CD4-positive, alpha-beta T cell (primary cell): ENCODE results near the gene PABPN1. TPM values are rescaled to one million over a fixed set of nuclear protein-coding genes. Genes with fewer than 3 reads are reported as not detected.
A peak's percentile ranks its signal among the peaks of the same experiment; 100 is the strongest.

Experiments
- ATAC-seq: fragments of 200-7000 bp; cut with Tn5 transposase; one replicate; pipeline ENCODE4 v1.10.0; 2022; ENCODE audit warnings: mild to moderate bottlenecking; ENCODE audit not compliant: poor library complexity
- CTCF ChIA-PET: fragments of 350-600 bp; sonication (Branson Sonifier 250); formaldehyde crosslinking; loops from one replicate; lab custom pipeline; 2021; ENCODE audit warnings: antibody characterized with exemption, inconsistent platforms; lab: Charles Lee
- POLR2A ChIA-PET: fragments of 350-600 bp; sonication (Branson Sonifier 250); formaldehyde crosslinking; loops from one replicate; lab custom pipeline; 2021; ENCODE audit warnings: antibody characterized with exemption, inconsistent platforms; lab: Charles Lee
- DNase-seq, 14 experiments: peaks; one replicate each; pipeline ENCODE4 v3.0.0-alpha.2; 2013 to 2020; ENCODE audit warnings: mixed read lengths in 2 of 14
- H3K27ac ChIP-seq, 2 donors: one replicate each; pipeline versions ENCODE4 v1.5.1 to v1.7.0; 2013; ENCODE audit warnings: low read length in 2 of 2, low read depth in 1 of 2, mild to moderate bottlenecking in 1 of 2
- H3K27me3 ChIP-seq, 2 experiments: 1 replicate in 1 of 2; 2 replicates in 1 of 2; pipeline versions ENCODE4 v1.6.1 to v1.7.0; 2013; ENCODE audit warnings: low read length in 2 of 2, control low read depth in 1 of 2, mild to moderate bottlenecking in 1 of 2, moderate library complexity in 1 of 2; ENCODE audit not compliant: insufficient read depth in 2 of 2, control insufficient read depth in 1 of 2
- H3K36me3 ChIP-seq: one replicate; pipeline ENCODE4 v1.6.1; 2013; ENCODE audit warnings: low read length, control low read depth; ENCODE audit not compliant: insufficient read depth
- H3K4me1 ChIP-seq: one replicate; pipeline ENCODE4 v1.6.1; 2013; ENCODE audit warnings: low read length, control low read depth; ENCODE audit not compliant: insufficient read depth
- H3K4me3 ChIP-seq: one replicate; pipeline ENCODE4 v1.5.1; 2013; ENCODE audit warnings: mild to moderate bottlenecking, low read length, moderate library complexity
- H3K9me3 ChIP-seq, 2 experiments: 1 replicate in 1 of 2; 2 replicates in 1 of 2; pipeline versions ENCODE4 v1.6.1 to v1.7.0; 2013; ENCODE audit warnings: low read length in 2 of 2, mild to moderate bottlenecking in 2 of 2, control low read depth in 1 of 2, moderate library complexity in 1 of 2; ENCODE audit not compliant: control insufficient read depth in 1 of 2, insufficient read depth in 1 of 2
- H3K27ac Mint-ChIP-seq: one replicate; pipeline ENCODE4 v1.8.0; 2020; ENCODE audit warnings: mixed read lengths
- H3K27me3 Mint-ChIP-seq: one replicate; pipeline ENCODE4 v1.8.0; 2021; ENCODE audit warnings: mixed read lengths
- H3K36me3 Mint-ChIP-seq: one replicate; pipeline ENCODE4 v1.8.0; 2021; ENCODE audit warnings: low read depth, mixed read lengths
- H3K4me1 Mint-ChIP-seq: one replicate; pipeline ENCODE4 v1.8.0; 2021; ENCODE audit warnings: low read depth, mixed read lengths
- H3K4me3 Mint-ChIP-seq: one replicate; pipeline ENCODE4 v1.8.0; 2020; ENCODE audit warnings: mild to moderate bottlenecking, mixed read lengths
- H3K9me3 Mint-ChIP-seq: one replicate; pipeline ENCODE4 v1.8.0; 2020; ENCODE audit warnings: mixed read lengths
- intact Hi-C, 2 experiments: fragments of 100-400 bp; cut with DNase I in 1 of 2; cut with micrococcal nuclease in 1 of 2; formaldehyde crosslinking; loops; one replicate each; pipeline versions ENCODE4 v1.15.1 to v1.9.0; 2023 to 2025; cut with DNase I, micrococcal nuclease
- total RNA-seq, 174 experiments: library from RNA in 2 of 174; stranded (reverse) in 2 of 174; gene quantifications; one replicate each; pipeline ENCODE4 v1.2.3 and lab custom pipeline; 2021 to 2026
- TF ChIP-seq, protein P1 (sequence below): fragments of 200-600 bp; IDR thresholded peaks from one replicate; pipeline ENCODE4 v1.8.0; 2022; ENCODE audit warnings: antibody characterized with exemption, mild to moderate bottlenecking

PABPN1 gene
- total RNA-seq, 2 experiments from 2014 or later: 188 to 195 TPM

GRCh38 chr14:23326491-23327332, 5.5 kb downstream of the PABPN1 start:
- H3K36me3 Mint-ChIP-seq: peaks cover 46% of the 10 kb centered on the region
- no peaks in the 10 kb centered on the region for H3K27me3 Mint-ChIP-seq
- H3K4me3 ChIP-seq: no peak overlapping the region
- H3K27ac Mint-ChIP-seq: no peak overlapping the region
- ATAC-seq (no peak), DNase-seq (no peak)
- H3K27ac ChIP-seq: no peak overlapping the region
- H3K4me1 ChIP-seq: peaks cover 22% of the 10 kb centered on the region
- H3K27me3 ChIP-seq: no peaks in the 10 kb centered on the region
- H3K36me3 ChIP-seq: peaks cover 32% of the 10 kb centered on the region
- peaks cover 21% of the 10 kb centered on the region for H3K4me1 Mint-ChIP-seq
- no peaks in the 10 kb centered on the region for H3K9me3 ChIP-seq
- TF ChIP-seq, protein P1, sequence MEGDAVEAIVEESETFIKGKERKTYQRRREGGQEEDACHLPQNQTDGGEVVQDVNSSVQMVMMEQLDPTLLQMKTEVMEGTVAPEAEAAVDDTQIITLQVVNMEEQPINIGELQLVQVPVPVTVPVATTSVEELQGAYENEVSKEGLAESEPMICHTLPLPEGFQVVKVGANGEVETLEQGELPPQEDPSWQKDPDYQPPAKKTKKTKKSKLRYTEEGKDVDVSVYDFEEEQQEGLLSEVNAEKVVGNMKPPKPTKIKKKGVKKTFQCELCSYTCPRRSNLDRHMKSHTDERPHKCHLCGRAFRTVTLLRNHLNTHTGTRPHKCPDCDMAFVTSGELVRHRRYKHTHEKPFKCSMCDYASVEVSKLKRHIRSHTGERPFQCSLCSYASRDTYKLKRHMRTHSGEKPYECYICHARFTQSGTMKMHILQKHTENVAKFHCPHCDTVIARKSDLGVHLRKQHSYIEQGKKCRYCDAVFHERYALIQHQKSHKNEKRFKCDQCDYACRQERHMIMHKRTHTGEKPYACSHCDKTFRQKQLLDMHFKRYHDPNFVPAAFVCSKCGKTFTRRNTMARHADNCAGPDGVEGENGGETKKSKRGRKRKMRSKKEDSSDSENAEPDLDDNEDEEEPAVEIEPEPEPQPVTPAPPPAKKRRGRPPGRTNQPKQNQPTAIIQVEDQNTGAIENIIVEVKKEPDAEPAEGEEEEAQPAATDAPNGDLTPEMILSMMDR: no peak
- H3K9me3 Mint-ChIP-seq: no peaks in the 10 kb centered on the region
- ChIA-PET POLR2A (interaction anchor here (0.6 to 2.3 kb wide), 8 partner anchors 10 to 232 kb away, joined by 3 to 17 read pairs (median 3); partner anchors contain the start of genes ACIN1, C14orf119, PPP1R3E and SLC22A17), CTCF (interaction anchor here (1.7 kb wide), 2 partner anchors 25 to 53 kb away, joined by 4 read pairs; no protein-coding TSS in a partner anchor)
- H3K4me3 Mint-ChIP-seq: no peak overlapping the region
- intact Hi-C loops: loop anchor here (5.0 to 10.0 kb wide), 4 partner anchors 62 to 402 kb away; partner anchors contain the start of genes ACIN1 (in 1 of the 2), C14orf119 (in 1 of the 2) and PRMT5 (in 1 of the 2)

GRCh38 chr14:23327947-23328744, 6.9 kb downstream of the PABPN1 start:
- no peaks in the 10 kb centered on the region for H3K9me3 Mint-ChIP-seq
- H3K4me1 ChIP-seq: peaks cover 9% of the 10 kb centered on the region

More at GRCh38 chr14:23327947-23328744, 6.9 kb downstream of the PABPN1 start:
- Histone ChIP-seq H3K36me3 (peaks cover 27% of the 10 kb centered on the region), H3K9me3 (no peaks in the 10 kb centered on the region), H3K27me3 (no peaks in the 10 kb centered on the region), H3K27ac (no peak overlapping the region), H3K4me3 (no peak overlapping the region)
- Mint-ChIP-seq H3K27me3 (no peaks in the 10 kb centered on the region), H3K4me3 (peak overlapping the region; percentile 36), H3K36me3 (peaks cover 32% of the 10 kb centered on the region), H3K27ac (no peak overlapping the region), H3K4me1 (peaks cover 8% of the 10 kb centered on the region)
- DNase-seq: peak; percentile 32 to 84 (median 54)
- intact Hi-C loops: loop anchor here (1.0 to 10.0 kb wide), 6 partner anchors 52 to 403 kb away; partner anchors contain the start of genes ACIN1 (in 1 of the 2), C14orf119 (in 1 of the 2) and PRMT5 (in 1 of the 2)
- TF ChIP-seq, protein P1: peak; percentile 96
- peak; percentile 78 for ATAC-seq
- ChIA-PET POLR2A (interaction anchor here (1.1 kb wide), 1 partner anchor 233 kb away, joined by 4 read pairs; the partner anchor contains the start of genes ACIN1 and C14orf119), CTCF (interaction anchor here (1.7 kb wide), 1 partner anchor 51 kb away, joined by 4 read pairs; no protein-coding TSS in a partner anchor)
